Neural progenitor cell (in vitro differentiated cells): ENCODE results near the gene C1QL2.

Experiments
- CTCF ChIP-seq: fragments of 200-600 bp; sonication (generic); IDR thresholded peaks from 2 replicates; pipeline ENCODE4 v1.5.1; 2017; ENCODE audit warnings: antibody characterized with exemption, mild to moderate bottlenecking
- EZH2phosphoT487 ChIP-seq: fragments of 200-600 bp; sonication (generic); IDR thresholded peaks from 2 replicates; pipeline ENCODE4 v1.6.1; 2017; ENCODE audit warnings: antibody characterized with exemption

GRCh38 chr2:119160361-119160990, 1.9 kb upstream of the C1QL2 start:
- TF ChIP-seq EZH2phosphoT487 (no peak), CTCF (no peak)
